Posterior cingulate gyrus (tissue), 11 donors: ENCODE measurements around the gene SLC6A4.

Experiments
- DNase-seq, 10 donors: peaks; one replicate each; pipeline versions ENCODE4 v3.0.0 to v3.0.0-alpha.2; 2020 to 2021; ENCODE audit warnings: mixed read lengths in 3 of 10
- intact Hi-C: fragments of 100-400 bp; cut with DNase I; formaldehyde crosslinking; loops from one replicate; pipeline ENCODE4 v1.15.1; 2023

SLC6A4 gene

DNA sequence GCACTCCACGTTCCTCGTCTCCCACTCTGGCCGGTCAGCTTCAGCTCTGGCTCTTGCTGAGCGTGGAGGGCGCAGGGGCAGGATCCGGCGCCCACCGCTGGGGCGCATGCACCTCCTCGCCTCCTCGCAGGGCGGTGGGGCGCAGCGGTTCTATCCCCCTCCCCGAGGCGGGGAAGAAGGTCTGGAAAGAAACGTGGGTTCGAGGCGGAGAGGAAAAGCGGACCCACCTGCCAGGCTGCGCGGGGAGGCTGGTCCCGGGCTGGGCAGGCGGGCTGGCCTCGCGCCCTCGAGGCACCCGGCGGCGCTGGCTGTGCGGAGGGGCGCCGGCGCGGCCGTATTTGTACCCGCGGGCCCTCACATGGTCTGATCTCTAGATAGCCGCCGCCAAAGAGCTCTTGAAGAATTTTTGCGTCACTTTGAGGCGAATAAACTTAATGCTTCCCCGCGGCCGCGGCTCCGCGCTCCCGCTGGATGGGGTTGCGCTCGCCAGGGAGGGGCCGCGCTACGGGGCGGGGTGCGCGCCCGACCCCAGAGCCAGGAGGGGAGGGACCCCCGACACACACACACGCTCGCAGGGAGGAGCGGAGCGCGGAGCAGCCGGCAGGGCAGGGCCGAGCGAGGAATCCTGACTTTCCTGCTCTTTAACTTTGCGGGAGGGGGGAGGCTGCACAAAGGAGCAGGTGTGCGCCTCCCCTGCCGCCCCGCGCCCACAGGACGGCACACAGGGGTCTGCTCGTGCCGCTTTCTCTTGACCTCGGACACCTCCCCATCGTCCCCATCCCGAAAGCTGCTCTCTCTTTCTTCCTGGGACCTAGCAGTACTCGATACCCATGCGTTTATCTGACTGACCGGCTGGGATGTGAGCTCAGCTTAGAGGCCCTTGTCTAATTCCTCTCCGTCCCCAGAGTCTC, at the start of gene SLC6A4:
Gene SLC6A4 (minus strand): TSS at position 312 of the 911 bp plus-strand sequence. CDS start 13,739 bp downstream, outside the sequence.
- intact Hi-C loops: loop anchor here (10.0 kb wide), 1 partner anchor 111 kb away; no protein-coding TSS in a partner anchor
- no peak for DNase-seq

GRCh38 chr17:30279156-30279555, 43.7 kb upstream of the SLC6A4 start:
- DNase-seq: no peak
- intact Hi-C loops: no loop called here

DNA sequence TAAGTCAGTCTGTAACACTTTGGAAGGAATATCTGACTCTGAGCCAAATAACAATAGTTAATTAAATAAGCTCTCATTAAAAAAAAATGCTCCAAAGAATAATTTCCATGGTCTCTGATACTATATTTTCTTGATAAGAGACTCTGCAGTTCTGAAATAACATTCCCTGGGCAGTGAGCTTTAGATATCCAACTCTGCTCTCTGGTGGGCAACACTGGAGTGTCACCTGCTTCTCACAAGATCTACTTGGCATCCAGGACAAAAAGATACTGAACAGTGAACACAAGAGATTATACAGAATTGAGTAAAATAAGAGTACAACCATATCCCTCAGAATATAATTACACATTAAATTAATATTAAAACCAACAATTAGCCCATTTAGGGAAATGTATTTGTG, 42.5 kb upstream of the SLC6A4 start:
- DNase-seq: peak in 1 of 10 donors; percentile 4
- intact Hi-C loops: loop anchor here (1.0 kb wide), 1 partner anchor 153 kb away; no protein-coding TSS in a partner anchor

GRCh38 chr17:30275911-30276310, 40.4 kb upstream of the SLC6A4 start:
- no peak for DNase-seq
- intact Hi-C loops: no loop called here

DNA sequence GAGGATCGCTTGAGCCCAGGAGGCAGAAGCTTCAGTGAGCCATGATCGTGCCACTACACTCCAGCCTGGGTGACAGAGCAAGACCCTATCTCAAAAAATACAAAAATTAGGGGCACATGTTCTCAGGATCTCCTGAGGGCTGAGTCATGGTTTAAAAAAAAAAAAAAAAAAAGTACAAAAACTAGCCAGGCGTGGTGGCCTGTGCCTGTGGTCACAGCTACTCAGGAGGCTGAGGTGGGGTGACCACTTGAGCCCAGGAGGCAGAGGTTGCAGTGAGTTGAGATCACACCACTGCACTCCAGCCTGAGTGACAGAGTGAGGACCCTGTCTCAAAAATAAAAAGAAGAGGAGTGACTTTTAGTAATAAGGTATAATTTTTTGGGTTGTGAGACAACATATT, 39.4 kb upstream of the SLC6A4 start:
- intact Hi-C loops: no loop called here

DNA sequence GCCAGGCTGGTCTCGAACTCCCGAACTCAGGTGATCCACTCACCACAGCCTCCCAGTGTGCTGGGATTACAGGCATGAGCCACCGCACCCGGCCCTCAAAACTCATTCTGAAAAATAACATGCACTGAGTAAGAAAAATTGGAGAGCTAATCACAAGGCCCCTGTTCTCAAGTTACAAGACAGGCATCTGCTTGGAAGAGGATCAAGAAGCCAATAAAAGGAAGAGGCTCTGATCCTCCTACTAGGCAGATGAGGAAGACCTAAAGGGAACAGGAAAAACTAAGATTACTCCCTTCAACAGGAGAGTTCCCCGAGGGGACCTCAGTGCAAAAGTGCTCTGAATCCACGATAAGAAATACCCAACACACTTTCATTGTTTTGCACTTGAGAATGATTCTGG, 37.9 kb upstream of the SLC6A4 start:
- DNase-seq: no peak
- intact Hi-C loops: no loop called here

More for the DNA sequence above, 39.4 kb upstream of the SLC6A4 start:
- DNase-seq: no peak

GRCh38 chr17:30271102-30271501, 35.6 kb upstream of the SLC6A4 start:
- DNase-seq: no peak
- intact Hi-C loops: no loop called here

GRCh38 chr17:30267625-30268024, 32.1 kb upstream of the SLC6A4 start:
- intact Hi-C loops: no loop called here
- no peak for DNase-seq

GRCh38 chr17:30263552-30264333, 28.2 kb upstream of the SLC6A4 start:
- intact Hi-C loops: no loop called here
- DNase-seq: no peak

GRCh38 chr17:30256756-30257506, 21.4 kb upstream of the SLC6A4 start:
- DNase-seq: no peak
- intact Hi-C loops: no loop called here

- intact Hi-C loops: no loop called here
- no peak for DNase-seq
Observed at GRCh38 chr17:30254150-30254549, 18.7 kb upstream of the SLC6A4 start.

DNA sequence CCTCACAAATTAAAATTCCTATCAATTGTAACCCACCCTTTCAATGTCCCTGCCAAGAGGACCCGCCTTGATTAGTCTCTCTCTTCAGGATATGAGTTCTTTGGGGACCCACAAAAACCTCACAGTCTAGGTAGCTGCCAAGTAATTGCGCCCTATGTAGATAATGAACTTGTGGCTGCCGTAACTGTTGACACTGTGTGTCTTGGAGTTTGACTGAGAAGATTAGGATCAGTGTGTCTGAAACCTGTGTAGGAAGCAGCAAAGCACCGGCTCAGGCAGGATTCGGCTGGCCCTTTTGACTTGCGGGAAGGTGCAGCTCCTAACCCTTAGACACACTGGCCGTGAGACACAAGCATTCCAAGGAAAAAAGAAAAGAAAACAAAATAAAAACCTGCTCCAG, 17.8 kb upstream of the SLC6A4 start:
- intact Hi-C loops: no loop called here
- no peak for DNase-seq

GRCh38 chr17:30251931-30252330, 16.4 kb upstream of the SLC6A4 start:
- no peak for DNase-seq
- intact Hi-C loops: no loop called here

GRCh38 chr17:30249460-30249859, 14.0 kb upstream of the SLC6A4 start:
- intact Hi-C loops: no loop called here
- no peak for DNase-seq

- intact Hi-C loops: no loop called here
- DNase-seq: no peak
Observed at GRCh38 chr17:30248786-30249185, 13.3 kb upstream of the SLC6A4 start.

GRCh38 chr17:30246460-30246859, 11.0 kb upstream of the SLC6A4 start:
- intact Hi-C loops: no loop called here

GRCh38 chr17:30244853-30245385, 9.4 kb upstream of the SLC6A4 start:
- no peak for DNase-seq
- intact Hi-C loops: no loop called here

More at GRCh38 chr17:30246460-30246859, 11.0 kb upstream of the SLC6A4 start:
- DNase-seq: no peak

DNA sequence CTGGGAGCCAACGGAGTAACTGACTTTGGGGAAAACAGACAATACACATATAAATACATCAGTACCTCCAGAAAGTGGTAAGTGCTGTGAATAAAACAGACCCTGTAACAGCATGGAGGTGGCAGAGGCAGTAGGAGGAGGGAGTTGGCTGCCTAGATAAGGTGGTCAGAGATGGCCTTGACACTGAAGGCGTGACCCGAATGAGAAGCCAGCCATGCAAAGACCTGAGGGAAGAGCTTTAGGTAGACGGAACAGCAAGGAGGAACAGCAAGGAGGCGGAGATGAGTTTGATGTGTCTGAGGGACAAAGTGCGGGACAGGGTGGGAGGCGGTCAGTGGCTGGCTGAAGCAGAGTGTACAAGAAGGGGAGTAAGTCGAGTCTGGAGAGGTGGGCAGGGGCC, 8.1 kb upstream of the SLC6A4 start:
- DNase-seq: no peak
- intact Hi-C loops: no loop called here

DNA sequence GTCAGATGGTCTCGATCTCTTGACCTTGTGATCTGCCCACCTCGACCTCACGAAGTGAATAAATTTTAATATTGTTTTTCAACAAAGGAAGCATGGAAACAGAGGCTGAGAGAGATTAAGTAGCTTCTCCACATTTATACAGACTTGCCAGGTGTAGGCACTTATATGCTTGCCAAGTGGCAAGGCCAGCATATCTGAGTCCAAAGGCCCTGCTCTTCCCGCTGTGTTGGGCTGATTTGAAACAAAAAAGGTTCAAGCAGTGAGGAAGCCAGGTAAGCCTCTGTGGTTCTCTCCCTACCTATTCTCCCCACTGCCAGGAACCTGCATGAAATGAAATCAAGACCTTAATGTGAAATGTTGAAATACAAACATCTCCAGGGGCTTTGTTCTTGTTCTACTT, 7.5 kb upstream of the SLC6A4 start:
- intact Hi-C loops: no loop called here
- no peak for DNase-seq

- intact Hi-C loops: no loop called here
- peak in 1 of 10 donors; percentile 45 for DNase-seq
Observed at GRCh38 chr17:30241051-30241450, 5.6 kb upstream of the SLC6A4 start.
